Hepatocyte (in vitro differentiated cells): ENCODE data around the gene HIVEP2. TPM values are rescaled to one million over a fixed set of nuclear protein-coding genes. Genes with fewer than 3 reads are reported as not detected.

Experiments
- DNase-seq: peaks from one replicate; pipeline ENCODE4 v3.0.0-alpha.2; 2016; ENCODE audit warnings: low spot score
- H2AFZ ChIP-seq: fragments of 200-600 bp; sonication (generic); 2 replicates; pipeline ENCODE4 v1.6.0; 2016; ENCODE audit warnings: antibody characterized with exemption, mild to moderate bottlenecking
- H3K27ac ChIP-seq: fragments of 200-600 bp; sonication (generic); 2 replicates; pipeline ENCODE4 v1.5.1; 2016; ENCODE audit warnings: mild to moderate bottlenecking
- H3K27me3 ChIP-seq: fragments of 200-600 bp; sonication (generic); 2 replicates; pipeline ENCODE4 v1.6.1; 2016
- H3K36me3 ChIP-seq: fragments of 200-600 bp; sonication (generic); replicated peaks from 2 replicates; pipeline ENCODE4 v1.5.1; 2016; ENCODE audit warnings: low read depth; ENCODE audit not compliant: insufficient read depth
- H3K4me1 ChIP-seq: fragments of 200-600 bp; sonication (generic); 2 replicates; pipeline ENCODE4 v1.5.1; 2016; ENCODE audit warnings: mild to moderate bottlenecking, moderate library complexity; ENCODE audit not compliant: insufficient read depth
- H3K4me2 ChIP-seq: fragments of 200-600 bp; sonication (generic); 2 replicates; pipeline ENCODE4 v1.6.0; 2016
- H3K4me3 ChIP-seq: fragments of 200-600 bp; sonication (generic); 2 replicates; pipeline ENCODE4 v1.5.1; 2016; ENCODE audit warnings: mild to moderate bottlenecking
- H3K79me2 ChIP-seq: fragments of 200-600 bp; sonication (generic); 2 replicates; pipeline ENCODE4 v1.6.0; 2017; ENCODE audit warnings: mild to moderate bottlenecking
- H3K9me2 ChIP-seq: fragments of 200-600 bp; sonication (generic); replicated peaks from 2 replicates; pipeline ENCODE4 v1.6.0; 2017; ENCODE audit warnings: mild to moderate bottlenecking; ENCODE audit not compliant: insufficient read depth
- H3K9me3 ChIP-seq: fragments of 200-600 bp; sonication (generic); 2 replicates; pipeline ENCODE4 v1.5.1; 2016; ENCODE audit warnings: low read depth, mild to moderate bottlenecking
- H4K20me1 ChIP-seq: fragments of 200-600 bp; sonication (generic); 2 replicates; pipeline ENCODE4 v1.6.0; 2016; ENCODE audit warnings: mild to moderate bottlenecking; ENCODE audit not compliant: insufficient read depth, poor library complexity, severe bottlenecking
- CTCF ChIP-seq: fragments of 200-600 bp; sonication (generic); IDR thresholded peaks from 2 replicates; pipeline ENCODE4 v1.5.1; 2016; ENCODE audit warnings: antibody characterized with exemption, mild to moderate bottlenecking; ENCODE audit not compliant: poor library complexity
- EZH2 ChIP-seq: fragments of 200-600 bp; sonication (generic); IDR thresholded peaks from 2 replicates; pipeline ENCODE4 v1.6.1; 2016; ENCODE audit warnings: antibody characterized with exemption, mild to moderate bottlenecking, borderline replicate concordance
- EZH2phosphoT487 ChIP-seq: fragments of 200-600 bp; sonication (generic); IDR thresholded peaks from one replicate; pipeline ENCODE4 v1.6.1; 2018; ENCODE audit warnings: antibody characterized with exemption, mild to moderate bottlenecking, low read depth, moderate library complexity; ENCODE audit not compliant: unreplicated experiment, severe bottlenecking
- WGBS: methylation state at CpG from one replicate; pipeline ENCODE4 v1.1.6; 2016; ENCODE audit warnings: low lambda C conversion rate; ENCODE audit errors: missing lambda C conversion rate; 5-methylcytosine and 5-hydroxymethylcytosine counted together
- polyA plus RNA-seq: library from polyadenylated mRNA; unstranded; fragments of >200 nt; fragmentation: Nextera tagmentation; extraction: Ambion mirVana; gene quantifications from 2 replicates; pipeline ENCODE4 v1.2.1, GENCODE V29; 2016
- total RNA-seq: library from RNA; depleted of rRNA; stranded (reverse); fragments of >200 nt; gene quantifications from 2 replicates; pipeline ENCODE4 v1.2.3, GENCODE V29; 2014

HIVEP2 gene
- 9.4 TPM in 2 replicates for total RNA-seq
- polyA plus RNA-seq, result 3.3 and 3.9 TPM in 2 replicates

- Histone ChIP-seq H3K4me3 (peak within 1 kb of the TSS; percentile 92), H2AFZ (peak within 1 kb of the TSS; percentile 56), H3K79me2 (peaks cover 38% of the 10 kb centered on the region), H3K27me3 (no peaks in the 10 kb centered on the region), H3K4me2 (peak within 1 kb of the TSS; percentile 94), H4K20me1 (peaks cover 10% of the 10 kb centered on the region), H3K9me2 (no peaks in the 10 kb centered on the region), H3K36me3 (no peaks in the 10 kb centered on the region), H3K27ac (peak within 1 kb of the TSS; percentile 100), H3K9me3 (no peaks in the 10 kb centered on the region), H3K4me1 (peaks cover 9% of the 10 kb centered on the region)
- TF ChIP-seq CTCF (no peak), EZH2 (no peak)
- WGBS, result 4% methylated on average over 5 of the region's 50 CpGs
- peak; percentile 94 for DNase-seq
Observed at GRCh38 chr6:142945049-142945445, at the start of gene HIVEP2. Gene HIVEP2, minus strand, starts transcription at chr6:142945176. Its CDS starts 170,438 bp downstream, at chr6:142774738.

GRCh38 chr6:142993977-142994376 is 49.0 kb upstream of the HIVEP2 start:
- Histone ChIP-seq H4K20me1 (no peaks in the 10 kb centered on the region), H2AFZ (no peak overlapping the region), H3K4me1 (no peaks in the 10 kb centered on the region), H3K27ac (no peak overlapping the region), H3K36me3 (no peaks in the 10 kb centered on the region), H3K4me2 (no peak overlapping the region), H3K79me2 (no peaks in the 10 kb centered on the region), H3K9me2 (no peaks in the 10 kb centered on the region), H3K4me3 (no peak overlapping the region), H3K27me3 (no peaks in the 10 kb centered on the region), H3K9me3 (no peaks in the 10 kb centered on the region)
- 98% methylated on average over 7 of the region's 7 CpGs for WGBS
- no peak for DNase-seq
- no peak for TF ChIP-seq CTCF
- no peak for TF ChIP-seq EZH2
- TF ChIP-seq EZH2phosphoT487, result no peak

GRCh38 chr6:142987490-142987889 is 42.5 kb upstream of the HIVEP2 start:
- Histone ChIP-seq H3K27me3 (no peaks in the 10 kb centered on the region), H3K9me2 (no peaks in the 10 kb centered on the region), H4K20me1 (no peaks in the 10 kb centered on the region), H3K4me1 (no peaks in the 10 kb centered on the region), H2AFZ (no peak overlapping the region), H3K79me2 (no peaks in the 10 kb centered on the region), H3K36me3 (no peaks in the 10 kb centered on the region), H3K9me3 (no peaks in the 10 kb centered on the region), H3K27ac (no peak overlapping the region), H3K4me2 (no peak overlapping the region), H3K4me3 (no peak overlapping the region)
- DNase-seq, result no peak
- TF ChIP-seq CTCF (no peak), EZH2phosphoT487 (no peak), EZH2 (no peak)

- no peaks in the 10 kb centered on the region for H3K9me3 ChIP-seq
- H3K9me2 ChIP-seq, result no peaks in the 10 kb centered on the region
- no peak overlapping the region for H2AFZ ChIP-seq
- no peaks in the 10 kb centered on the region for H3K36me3 ChIP-seq
- H3K79me2 ChIP-seq, result no peaks in the 10 kb centered on the region
- no peaks in the 10 kb centered on the region for H4K20me1 ChIP-seq
- no peak overlapping the region for H3K27ac ChIP-seq
- no peak for DNase-seq
- TF ChIP-seq EZH2 (no peak), EZH2phosphoT487 (no peak), CTCF (no peak)
- H3K27me3 ChIP-seq, result no peaks in the 10 kb centered on the region
- H3K4me3 ChIP-seq, result no peak overlapping the region
- no peak overlapping the region for H3K4me2 ChIP-seq
- no peaks in the 10 kb centered on the region for H3K4me1 ChIP-seq
- 65% methylated on average over 2 of the region's 2 CpGs for WGBS
Observed at GRCh38 chr6:142985281-142985680, 40.3 kb upstream of the HIVEP2 start.
